ES-I3 (cell line): ENCODE data around the gene LEUTX.

ENCODE experiments used
- H3K36me3 ChIP-seq: 2 replicates; pipeline ENCODE4 v1.6.1; 2013; ENCODE audit warnings: mild to moderate bottlenecking, low read length, control low read depth, moderate library complexity; ENCODE audit not compliant: insufficient read depth
- H3K4me1 ChIP-seq: 2 replicates; pipeline ENCODE4 v1.6.1; 2013; ENCODE audit warnings: mild to moderate bottlenecking, control low read depth, low read length; ENCODE audit not compliant: insufficient read depth
- H3K9ac ChIP-seq: 2 replicates; pipeline ENCODE4 v1.6.1; 2013; ENCODE audit warnings: low read depth, mild to moderate bottlenecking, low read length, moderate library complexity
- H3K9me3 ChIP-seq: 2 replicates; pipeline ENCODE4 v1.6.1; 2013; ENCODE audit warnings: mild to moderate bottlenecking, low read length, moderate library complexity; ENCODE audit not compliant: control insufficient read depth, insufficient read depth

The LEUTX gene

DNA sequence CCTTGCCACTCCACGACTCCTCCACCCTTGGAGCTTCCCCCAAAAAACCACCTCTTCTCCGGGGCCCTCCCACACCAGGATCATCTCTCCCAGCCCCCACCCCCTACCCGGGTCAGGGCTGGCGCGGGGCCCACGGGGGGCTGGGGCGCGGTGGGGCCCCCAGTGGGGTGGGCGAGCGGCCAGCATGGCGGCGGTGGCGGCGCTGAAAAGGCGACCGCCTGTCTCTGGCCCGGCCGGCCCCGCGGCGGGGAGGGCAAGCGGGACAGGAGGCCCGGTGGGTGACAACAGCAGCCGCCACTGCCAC is 54.5 kb downstream of the LEUTX start:
- Histone ChIP-seq H3K9me3 (no peaks in the 10 kb centered on the region), H3K36me3 (peaks cover 14% of the 10 kb centered on the region), H3K9ac (peak overlapping the region; percentile 76), H3K4me1 (no peaks in the 10 kb centered on the region)

DNA sequence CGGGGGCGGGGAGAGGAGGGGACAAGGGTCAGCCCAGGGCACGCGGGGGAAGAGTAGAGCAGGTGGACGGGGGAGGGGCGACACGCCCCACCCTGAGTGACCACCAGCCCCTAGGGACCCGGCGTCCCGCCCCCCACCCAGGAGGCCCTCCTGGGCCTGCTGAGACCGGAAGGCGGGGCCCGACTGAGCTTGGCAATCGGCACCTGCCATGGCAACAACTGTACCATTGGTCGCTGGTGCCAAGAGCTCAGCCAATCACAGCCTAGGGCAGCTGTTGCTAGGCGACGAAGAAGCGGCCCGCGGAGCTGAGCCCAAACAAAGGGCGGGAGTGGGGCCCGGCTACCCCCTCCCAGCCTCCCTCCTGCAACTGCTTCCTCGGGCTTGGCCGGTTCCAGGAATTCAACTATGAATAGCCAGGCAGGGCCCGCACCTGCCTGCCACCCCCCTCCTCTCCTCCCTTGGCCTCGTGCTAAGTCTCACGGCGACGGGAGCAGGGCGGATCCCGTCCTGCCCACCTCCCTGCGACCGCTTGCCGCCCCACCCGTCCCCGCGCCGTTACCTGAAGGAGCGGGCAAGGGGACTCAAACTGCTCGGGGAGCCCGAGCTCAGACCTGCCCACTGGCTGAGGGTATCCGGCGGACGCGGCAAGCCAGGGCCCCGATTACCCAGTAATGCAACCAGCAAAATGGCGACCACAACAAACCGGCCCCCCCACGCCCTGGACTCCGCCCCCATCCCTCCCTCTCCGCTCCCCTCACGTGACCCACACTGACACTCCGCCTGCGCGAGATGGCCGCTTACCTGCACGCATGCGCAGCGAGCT is 55.0 kb downstream of the LEUTX start, which contains the start of gene DYRK1B:
Gene DYRK1B, minus strand, starts transcription at position 699 of the 823 bp plus-strand sequence. CDS start 2,295 bp downstream, outside the sequence.
- no peaks in the 10 kb centered on the region for H3K9me3 ChIP-seq
- peak within 1 kb of the TSS; percentile 76 for H3K9ac ChIP-seq
- no peaks in the 10 kb centered on the region for H3K4me1 ChIP-seq
- H3K36me3 ChIP-seq, result peaks cover 20% of the 10 kb centered on the region

DNA sequence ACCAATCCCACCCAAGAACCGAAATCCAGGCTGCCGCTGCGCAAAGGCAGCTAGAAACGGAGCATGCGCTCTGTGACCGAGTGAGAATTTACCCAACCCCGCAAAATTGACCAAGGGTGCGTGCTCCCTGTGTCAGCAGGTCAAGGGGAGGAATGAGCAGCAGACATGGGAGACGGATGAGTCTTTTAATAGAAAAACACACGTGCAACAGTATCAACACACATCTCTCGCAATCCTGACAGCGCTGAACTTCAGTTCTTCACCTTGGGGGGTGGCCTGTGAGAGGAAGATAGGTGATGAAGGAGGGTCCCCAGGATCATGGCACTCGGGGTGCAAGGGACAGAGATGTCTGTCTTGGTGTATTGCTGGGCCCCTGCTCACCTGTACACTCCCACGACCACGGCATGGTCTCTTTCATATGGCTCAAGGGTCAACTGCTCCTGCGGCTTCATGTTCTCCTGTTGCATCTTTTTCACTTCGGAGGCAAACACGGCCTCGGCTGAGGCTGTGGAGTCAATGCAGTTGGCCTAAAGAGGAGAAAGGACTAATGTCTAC is 55.7 kb downstream of the LEUTX start:
- Histone ChIP-seq H3K9me3 (no peaks in the 10 kb centered on the region), H3K9ac (no peak overlapping the region), H3K4me1 (no peaks in the 10 kb centered on the region), H3K36me3 (peaks cover 26% of the 10 kb centered on the region)
